Osteocyte (in vitro differentiated cells): Measurements from ENCODE around the gene PSIP1. TPM values are rescaled to one million over a fixed set of nuclear protein-coding genes. Genes with fewer than 3 reads are reported as not detected.

ENCODE experiments used
- DNase-seq: peaks from one replicate; pipeline ENCODE4 v3.0.0; 2021; ENCODE audit warnings: mixed read lengths; ENCODE audit not compliant: unreplicated experiment; ENCODE audit errors: extremely low spot score
- H3K27ac Mint-ChIP-seq: one replicate; pipeline ENCODE4 v1.8.0; 2021; ENCODE audit warnings: mild to moderate bottlenecking, mixed read lengths; ENCODE audit not compliant: unreplicated experiment
- H3K27me3 Mint-ChIP-seq: one replicate; pipeline ENCODE4 v1.8.0; 2021; ENCODE audit warnings: mixed read lengths; ENCODE audit not compliant: unreplicated experiment
- H3K36me3 Mint-ChIP-seq: one replicate; pipeline ENCODE4 v1.8.0; 2021; ENCODE audit warnings: mixed read lengths; ENCODE audit not compliant: unreplicated experiment
- H3K4me1 Mint-ChIP-seq: one replicate; pipeline ENCODE4 v1.8.0; 2021; ENCODE audit warnings: mixed read lengths; ENCODE audit not compliant: unreplicated experiment
- H3K4me3 Mint-ChIP-seq: one replicate; pipeline ENCODE4 v1.8.0; 2021; ENCODE audit warnings: mild to moderate bottlenecking, moderate library complexity, mixed read lengths; ENCODE audit not compliant: unreplicated experiment
- H3K9me3 Mint-ChIP-seq: one replicate; pipeline ENCODE4 v1.8.0; 2021; ENCODE audit warnings: mixed read lengths; ENCODE audit not compliant: unreplicated experiment
- CTCF ChIP-seq: fragments of 200-600 bp; sonication (generic); IDR thresholded peaks from 2 replicates; pipeline ENCODE4 v1.5.0; 2021; ENCODE audit warnings: antibody characterized with exemption, mild to moderate bottlenecking, moderate library complexity
- total RNA-seq: library from RNA; stranded (reverse); gene quantifications from 2 replicates; pipeline ENCODE4 v1.2.1, GENCODE V29; 2021

Gene PSIP1
- total RNA-seq, 1 donor from 2014 or later = 78.1 TPM

- H3K4me1 Mint-ChIP-seq = no peaks in the 10 kb centered on the region
- DNase-seq = no peak
- no peaks in the 10 kb centered on the region for H3K9me3 Mint-ChIP-seq
- peaks cover 4% of the 10 kb centered on the region for H3K27me3 Mint-ChIP-seq
- no peak overlapping the region for H3K27ac Mint-ChIP-seq
- H3K36me3 Mint-ChIP-seq = no peaks in the 10 kb centered on the region
- TF ChIP-seq CTCF = no peak
- H3K4me3 Mint-ChIP-seq = no peak overlapping the region
These were observed 15.2 kb upstream of the PSIP1 start for GRCh38 chr9:15525958-15526357.

GRCh38 chr9:15524845-15525455 lies 14.2 kb upstream of the PSIP1 start:
- Mint-ChIP-seq H3K36me3 (no peaks in the 10 kb centered on the region), H3K27ac (no peak overlapping the region), H3K4me1 (no peaks in the 10 kb centered on the region), H3K27me3 (peaks cover 4% of the 10 kb centered on the region), H3K4me3 (no peak overlapping the region), H3K9me3 (no peaks in the 10 kb centered on the region)
- no peak for DNase-seq
- no peak for TF ChIP-seq CTCF

GRCh38 chr9:15522130-15522755 lies 11.5 kb upstream of the PSIP1 start:
- no peaks in the 10 kb centered on the region for H3K36me3 Mint-ChIP-seq
- peaks cover 9% of the 10 kb centered on the region for H3K27me3 Mint-ChIP-seq
- H3K4me1 Mint-ChIP-seq = no peaks in the 10 kb centered on the region
- no peak for DNase-seq
- no peaks in the 10 kb centered on the region for H3K9me3 Mint-ChIP-seq
- no peak overlapping the region for H3K27ac Mint-ChIP-seq
- TF ChIP-seq CTCF = no peak
- no peak overlapping the region for H3K4me3 Mint-ChIP-seq

GRCh38 chr9:15521254-15521653 lies 10.5 kb upstream of the PSIP1 start:
- H3K9me3 Mint-ChIP-seq = no peaks in the 10 kb centered on the region
- no peak overlapping the region for H3K4me3 Mint-ChIP-seq
- no peak for TF ChIP-seq CTCF
- no peaks in the 10 kb centered on the region for H3K36me3 Mint-ChIP-seq
- no peaks in the 10 kb centered on the region for H3K4me1 Mint-ChIP-seq
- H3K27ac Mint-ChIP-seq = no peak overlapping the region
- no peak for DNase-seq
- peaks cover 9% of the 10 kb centered on the region for H3K27me3 Mint-ChIP-seq

GRCh38 chr9:15519831-15520230 lies 9.1 kb upstream of the PSIP1 start:
- no peak for TF ChIP-seq CTCF

More at GRCh38 chr9:15519831-15520230, 9.1 kb upstream of the PSIP1 start:
- no peaks in the 10 kb centered on the region for H3K4me1 Mint-ChIP-seq
- H3K27ac Mint-ChIP-seq = no peak overlapping the region
- no peak overlapping the region for H3K4me3 Mint-ChIP-seq
- no peak for DNase-seq
- H3K36me3 Mint-ChIP-seq = no peaks in the 10 kb centered on the region
- H3K27me3 Mint-ChIP-seq = peaks cover 5% of the 10 kb centered on the region
- H3K9me3 Mint-ChIP-seq = no peaks in the 10 kb centered on the region
